ENCODE results near the gene PACRG.

GRCh38 chr6:162921062-162921461 is 193.3 kb downstream of the PACRG start:
- TF ChIP-seq CTCF (IDR thresholded peaks at IDR 0.05 in 4 of 5, conservative IDR thresholded peaks at IDR 0.05 in 1 of 5) (no peak), POLR2A (IDR thresholded peaks at IDR 0.05) (no peak)

All from gastrocnemius medialis (tissue), 4 donors.